ENCODE data around the gene TMEM233. TPM values are rescaled to one million over a fixed set of nuclear protein-coding genes. Genes with fewer than 3 reads are reported as not detected.

The TMEM233 gene
- total RNA-seq, 6 donors from 2014 or later: 0.11 to 1.1 (median 0.44) TPM; not detected in 2

DNA sequence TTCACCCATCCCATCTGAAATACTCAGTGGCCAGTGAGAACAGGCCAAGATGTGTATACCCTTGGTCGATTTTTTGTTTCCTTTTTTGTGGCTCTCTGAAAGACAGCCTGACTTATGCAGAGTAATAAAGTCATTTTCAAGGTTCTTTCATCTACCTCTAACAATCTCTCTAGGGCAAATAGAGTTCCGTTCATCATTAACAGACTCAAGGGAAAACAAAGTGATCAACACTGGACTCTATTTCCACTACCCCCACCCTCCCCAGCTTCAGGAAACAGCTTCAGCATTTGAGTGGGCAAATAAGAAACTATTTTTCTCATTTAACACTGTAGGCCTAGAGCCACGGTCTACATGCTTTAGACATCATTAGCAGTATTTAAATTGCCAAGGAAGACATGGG, 90.2 kb downstream of the TMEM233 start:
- no peak for DNase-seq
- ATAC-seq (ENCODE audit: low FRiP score in 2 of 2): no peak
- 75 to 82% methylated on average over 3 of the region's 3 CpGs for WGBS, 2 donors
- Histone ChIP-seq H3K27me3 (no peaks in the 10 kb centered on the region), H3K4me1 (peaks cover 8 to 28% (median 18%) of the 10 kb centered on the region in 4 donors), H3K27ac (peak overlapping the region in 2 of 4 donors; percentile 1 to 37), H3K36me3 (peaks cover 24 to 39% (median 31%) of the 10 kb centered on the region in 4 donors), H3K4me3 (no peak overlapping the region), H3K9me3 (no peaks in the 10 kb centered on the region)
- no peak for TF ChIP-seq POLR2AphosphoS5 (IDR thresholded peaks at IDR 0.05)
- no peak for TF ChIP-seq EP300 (IDR thresholded peaks at IDR 0.05)
- TF ChIP-seq POLR2A (IDR thresholded peaks at IDR 0.05): no peak
- TF ChIP-seq, protein P1, sequence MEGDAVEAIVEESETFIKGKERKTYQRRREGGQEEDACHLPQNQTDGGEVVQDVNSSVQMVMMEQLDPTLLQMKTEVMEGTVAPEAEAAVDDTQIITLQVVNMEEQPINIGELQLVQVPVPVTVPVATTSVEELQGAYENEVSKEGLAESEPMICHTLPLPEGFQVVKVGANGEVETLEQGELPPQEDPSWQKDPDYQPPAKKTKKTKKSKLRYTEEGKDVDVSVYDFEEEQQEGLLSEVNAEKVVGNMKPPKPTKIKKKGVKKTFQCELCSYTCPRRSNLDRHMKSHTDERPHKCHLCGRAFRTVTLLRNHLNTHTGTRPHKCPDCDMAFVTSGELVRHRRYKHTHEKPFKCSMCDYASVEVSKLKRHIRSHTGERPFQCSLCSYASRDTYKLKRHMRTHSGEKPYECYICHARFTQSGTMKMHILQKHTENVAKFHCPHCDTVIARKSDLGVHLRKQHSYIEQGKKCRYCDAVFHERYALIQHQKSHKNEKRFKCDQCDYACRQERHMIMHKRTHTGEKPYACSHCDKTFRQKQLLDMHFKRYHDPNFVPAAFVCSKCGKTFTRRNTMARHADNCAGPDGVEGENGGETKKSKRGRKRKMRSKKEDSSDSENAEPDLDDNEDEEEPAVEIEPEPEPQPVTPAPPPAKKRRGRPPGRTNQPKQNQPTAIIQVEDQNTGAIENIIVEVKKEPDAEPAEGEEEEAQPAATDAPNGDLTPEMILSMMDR (IDR thresholded peaks at IDR 0.05): no peak

DNA sequence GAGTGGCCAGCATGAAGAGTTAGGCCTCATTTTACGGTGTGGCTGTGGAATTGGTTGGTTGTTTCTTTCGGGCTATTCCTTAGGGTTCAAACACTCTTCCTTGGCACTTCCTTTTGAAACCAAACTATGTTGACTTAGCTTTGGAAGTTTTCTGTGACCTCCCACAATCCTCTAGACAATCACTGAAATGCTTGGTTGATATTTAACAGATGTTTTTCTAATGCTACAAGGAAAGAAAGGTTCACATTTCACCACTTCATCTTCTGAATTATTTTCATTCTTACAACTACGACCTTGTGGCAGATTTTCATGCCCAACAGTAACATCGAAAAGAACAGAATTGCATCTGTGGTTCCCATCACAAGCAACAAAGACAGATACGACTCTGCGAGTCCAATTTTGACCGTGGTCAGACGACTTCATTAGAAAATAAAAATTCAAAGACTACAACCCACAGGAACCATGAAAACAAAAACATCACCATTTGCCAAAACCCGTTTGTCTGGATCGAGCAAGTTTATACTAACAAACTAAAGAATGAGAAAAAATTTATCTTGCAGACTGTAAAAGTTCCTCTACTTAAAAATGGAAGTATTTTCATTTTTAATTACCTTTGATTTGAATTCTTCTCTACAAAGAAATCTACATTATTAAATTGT, 91.3 kb downstream of the TMEM233 start:
- Histone ChIP-seq H3K27me3 (no peaks in the 10 kb centered on the region), H3K27ac (peak overlapping the region; percentile 3 to 37 (median 27)), H3K4me1 (peaks cover 4 to 18% (median 11%) of the 10 kb centered on the region in 4 donors), H3K36me3 (peaks cover 18 to 29% (median 21%) of the 10 kb centered on the region in 4 donors), H3K4me3 (no peak overlapping the region), H3K9me3 (no peaks in the 10 kb centered on the region)
- no peak for DNase-seq
- 64 to 69% methylated on average over 10 of the region's 10 CpGs for WGBS, 2 donors
- TF ChIP-seq POLR2A (IDR thresholded peaks at IDR 0.05) (no peak), EP300 (IDR thresholded peaks at IDR 0.05) (no peak), POLR2AphosphoS5 (IDR thresholded peaks at IDR 0.05) (no peak)
- TF ChIP-seq, protein P1 (IDR thresholded peaks at IDR 0.05): no peak
- ATAC-seq (ENCODE audit: low FRiP score in 2 of 2): no peak

DNA sequence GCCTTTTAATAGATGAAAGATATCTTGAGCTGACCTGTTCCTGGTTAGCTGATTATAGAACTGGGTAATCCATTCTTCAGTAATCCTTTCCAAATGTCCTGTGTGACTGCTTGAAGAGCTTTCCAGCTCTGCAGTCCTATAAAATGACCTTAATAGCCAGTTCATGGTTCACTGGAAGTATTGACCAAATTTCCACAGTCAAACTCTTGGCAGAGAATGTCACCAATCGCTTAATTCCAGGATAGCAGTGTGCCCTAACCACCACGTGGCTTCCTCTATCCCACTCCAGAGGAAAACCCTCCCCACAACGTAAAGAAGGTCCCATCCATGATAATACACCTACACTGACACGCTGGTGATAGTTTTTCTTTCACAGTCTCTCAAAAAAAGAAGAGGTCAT, 91.8 kb downstream of the TMEM233 start:
- DNase-seq: no peak
- no peaks in the 10 kb centered on the region for H3K27me3 ChIP-seq
- ATAC-seq (ENCODE audit: low FRiP score in 2 of 2): no peak
- 88 to 91% methylated on average over 4 of the region's 4 CpGs for WGBS, 2 donors
- H3K4me3 ChIP-seq: no peak overlapping the region
- H3K36me3 ChIP-seq: peaks cover 13 to 24% (median 18%) of the 10 kb centered on the region in 4 donors
- peak overlapping the region in 2 of 4 donors; percentile 9 to 29 for H3K27ac ChIP-seq
- TF ChIP-seq POLR2AphosphoS5 (IDR thresholded peaks at IDR 0.05): no peak
- TF ChIP-seq EP300 (IDR thresholded peaks at IDR 0.05): no peak
- TF ChIP-seq, protein P1 (IDR thresholded peaks at IDR 0.05): no peak
- no peak for TF ChIP-seq POLR2A (IDR thresholded peaks at IDR 0.05)
- peaks cover 4 to 18% (median 11%) of the 10 kb centered on the region in 4 donors for H3K4me1 ChIP-seq
- no peaks in the 10 kb centered on the region for H3K9me3 ChIP-seq

DNA sequence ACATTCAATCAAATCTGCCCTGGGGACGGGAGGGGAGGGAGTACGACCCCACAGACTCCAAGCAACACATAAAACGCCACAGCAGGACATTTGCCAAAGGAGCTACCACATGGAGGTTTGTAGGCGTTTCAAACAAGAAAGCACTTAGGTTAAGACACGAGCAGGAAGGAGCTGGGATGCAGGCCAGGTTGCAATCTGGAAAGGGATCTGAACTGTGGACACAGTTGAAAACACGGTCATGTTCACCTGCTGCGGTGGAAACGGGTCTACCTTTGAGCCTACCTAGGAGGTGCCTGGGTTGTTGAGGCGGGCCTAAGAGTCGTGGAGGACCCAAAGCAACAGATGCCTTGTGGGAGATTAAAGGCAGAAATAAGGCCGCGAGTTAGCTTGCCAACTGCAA, 92.8 kb downstream of the TMEM233 start:
- no peak overlapping the region for H3K4me3 ChIP-seq

More for the DNA sequence above, 92.8 kb downstream of the TMEM233 start:
- Histone ChIP-seq H3K27me3 (no peaks in the 10 kb centered on the region), H3K36me3 (peaks cover 3 to 14% (median 9%) of the 10 kb centered on the region in 4 donors), H3K9me3 (no peaks in the 10 kb centered on the region), H3K4me1 (peaks cover 4 to 18% (median 11%) of the 10 kb centered on the region in 4 donors), H3K27ac (no peak overlapping the region)
- WGBS, 2 donors: 59 to 76% methylated on average over 12 of the region's 12 CpGs
- ATAC-seq (ENCODE audit: low FRiP score in 2 of 2) (no peak), DNase-seq (no peak)
- TF ChIP-seq, protein P1 (IDR thresholded peaks at IDR 0.05): no peak
- TF ChIP-seq EP300 (IDR thresholded peaks at IDR 0.05) (no peak), POLR2AphosphoS5 (IDR thresholded peaks at IDR 0.05) (no peak), POLR2A (IDR thresholded peaks at IDR 0.05) (no peak)

Data from upper lobe of left lung (tissue), 6 donors.